ENCODE data around the gene NCKAP5.

DNA sequence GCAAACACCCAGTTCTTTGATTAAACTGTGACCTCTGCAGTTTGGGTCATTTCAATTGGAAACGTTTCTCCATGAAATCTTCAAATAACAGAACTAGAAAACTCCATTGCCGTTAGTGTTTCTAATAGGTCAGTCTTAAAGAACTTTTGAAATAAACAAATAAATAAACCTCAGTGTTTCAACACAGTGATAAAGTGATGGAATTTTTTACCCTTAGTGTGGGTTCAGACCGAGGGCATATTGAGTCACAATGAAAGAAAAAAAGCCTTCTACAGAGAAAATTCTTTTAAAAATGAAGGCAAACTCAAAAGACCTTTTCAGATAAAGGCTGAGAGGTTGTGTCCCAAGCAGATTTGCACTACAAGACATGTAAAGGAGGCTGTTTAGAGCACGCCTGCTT, 149.6 kb downstream of the NCKAP5 start:
- TF ChIP-seq, protein P1, sequence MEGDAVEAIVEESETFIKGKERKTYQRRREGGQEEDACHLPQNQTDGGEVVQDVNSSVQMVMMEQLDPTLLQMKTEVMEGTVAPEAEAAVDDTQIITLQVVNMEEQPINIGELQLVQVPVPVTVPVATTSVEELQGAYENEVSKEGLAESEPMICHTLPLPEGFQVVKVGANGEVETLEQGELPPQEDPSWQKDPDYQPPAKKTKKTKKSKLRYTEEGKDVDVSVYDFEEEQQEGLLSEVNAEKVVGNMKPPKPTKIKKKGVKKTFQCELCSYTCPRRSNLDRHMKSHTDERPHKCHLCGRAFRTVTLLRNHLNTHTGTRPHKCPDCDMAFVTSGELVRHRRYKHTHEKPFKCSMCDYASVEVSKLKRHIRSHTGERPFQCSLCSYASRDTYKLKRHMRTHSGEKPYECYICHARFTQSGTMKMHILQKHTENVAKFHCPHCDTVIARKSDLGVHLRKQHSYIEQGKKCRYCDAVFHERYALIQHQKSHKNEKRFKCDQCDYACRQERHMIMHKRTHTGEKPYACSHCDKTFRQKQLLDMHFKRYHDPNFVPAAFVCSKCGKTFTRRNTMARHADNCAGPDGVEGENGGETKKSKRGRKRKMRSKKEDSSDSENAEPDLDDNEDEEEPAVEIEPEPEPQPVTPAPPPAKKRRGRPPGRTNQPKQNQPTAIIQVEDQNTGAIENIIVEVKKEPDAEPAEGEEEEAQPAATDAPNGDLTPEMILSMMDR (IDR thresholded peaks at IDR 0.05): no peak
- no peak for TF ChIP-seq EZH2 (IDR thresholded peaks at IDR 0.05; ENCODE audit: borderline replicate concordance, insufficient read depth, low read depth, low read length, poor library complexity, severe bottlenecking)
